Measurements from ENCODE around the gene METTL8.
"Not testable (repeated sequence)": the region's sequence is repeated elsewhere in the genome, so short reads cannot be mapped to it uniquely, and the experiment has no call there.

The METTL8 gene

DNA sequence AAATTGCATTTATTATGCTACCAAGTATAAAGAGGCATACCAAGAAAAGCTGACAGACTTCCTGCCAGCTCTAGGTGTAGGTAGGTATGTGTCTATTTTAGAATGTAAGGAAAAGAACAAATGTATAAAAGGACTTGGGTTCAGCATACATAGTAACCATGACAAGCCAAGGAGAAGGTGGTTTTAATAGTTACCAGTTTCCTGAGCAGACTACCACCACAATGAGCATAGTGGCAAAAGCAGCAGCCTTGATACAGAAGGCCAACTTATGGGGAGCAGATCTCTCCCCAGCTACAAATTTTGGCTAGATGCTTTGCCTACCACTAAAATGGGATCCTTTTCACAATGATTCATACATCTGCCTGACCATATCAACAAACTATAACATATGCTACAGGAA is 34.5 kb downstream of the METTL8 start:
- no peak for DNase-seq (ENCODE audit: low spot score)

DNA sequence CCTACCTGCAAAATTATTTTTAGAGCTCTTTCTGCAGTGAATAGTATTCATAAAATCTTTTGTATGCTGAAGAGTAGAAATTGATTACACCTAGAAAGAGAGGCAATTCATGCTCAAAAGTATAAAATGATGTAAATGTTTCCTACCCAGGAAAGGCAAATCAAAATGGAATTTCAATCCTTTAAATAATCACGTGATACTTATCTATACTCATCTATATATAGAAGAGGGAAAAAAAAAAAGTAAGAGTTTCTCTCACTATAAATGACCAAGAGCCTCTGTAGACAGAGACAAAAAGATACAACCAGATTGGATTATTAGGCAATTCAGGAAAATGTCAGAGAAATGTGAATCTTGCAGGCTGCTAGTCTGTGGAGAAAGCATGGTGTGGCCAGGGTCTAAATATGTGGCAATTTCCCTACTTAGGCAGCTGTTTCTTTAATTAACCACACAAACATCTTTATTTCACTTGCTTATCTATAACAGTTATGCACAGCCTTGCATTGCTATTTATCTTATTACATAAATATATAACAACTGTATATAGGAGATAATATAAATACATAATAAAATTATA is 39.5 kb downstream of the METTL8 start:
- DNase-seq (ENCODE audit: low spot score) = no peak

DNA sequence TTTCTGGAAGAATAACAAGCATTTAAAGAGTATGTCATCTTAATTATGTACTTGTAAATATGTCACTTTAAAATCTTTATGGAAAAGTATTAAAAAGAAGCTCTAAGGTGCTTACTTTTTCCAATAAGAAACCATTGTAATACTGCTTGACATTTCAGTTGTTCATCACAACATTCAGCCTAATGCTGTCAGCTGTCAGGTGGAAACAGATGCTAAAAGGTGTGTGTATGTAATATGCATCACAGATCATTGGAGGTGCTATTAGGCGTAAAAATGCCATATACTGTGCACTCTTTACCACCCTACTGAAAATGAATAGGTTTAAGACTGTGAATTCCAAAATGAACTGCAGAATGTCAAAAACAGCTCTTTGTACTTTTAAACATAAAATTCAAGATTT is 40.3 kb downstream of the METTL8 start:
- no peak for DNase-seq (ENCODE audit: low spot score)

DNA sequence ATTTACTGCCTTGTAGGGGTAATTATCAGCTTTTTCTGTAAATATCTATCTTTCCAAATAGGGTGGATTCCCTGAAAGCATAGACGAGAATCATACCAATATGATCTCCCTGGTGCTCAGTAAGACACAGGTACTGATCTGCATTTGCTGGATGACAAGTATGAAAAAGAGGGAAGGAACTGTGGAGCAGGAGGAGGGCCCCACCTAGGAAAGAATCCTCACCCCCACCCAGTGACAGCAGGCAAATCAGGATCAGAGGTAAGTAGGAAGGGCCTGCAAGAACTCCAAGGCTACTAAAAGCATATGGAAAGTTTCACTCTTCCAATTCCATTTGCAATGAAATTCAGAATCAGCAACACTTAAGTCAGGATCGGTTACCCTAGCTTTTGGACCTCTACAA is 42.3 kb downstream of the METTL8 start:
- no peak for DNase-seq (ENCODE audit: low spot score)

DNA sequence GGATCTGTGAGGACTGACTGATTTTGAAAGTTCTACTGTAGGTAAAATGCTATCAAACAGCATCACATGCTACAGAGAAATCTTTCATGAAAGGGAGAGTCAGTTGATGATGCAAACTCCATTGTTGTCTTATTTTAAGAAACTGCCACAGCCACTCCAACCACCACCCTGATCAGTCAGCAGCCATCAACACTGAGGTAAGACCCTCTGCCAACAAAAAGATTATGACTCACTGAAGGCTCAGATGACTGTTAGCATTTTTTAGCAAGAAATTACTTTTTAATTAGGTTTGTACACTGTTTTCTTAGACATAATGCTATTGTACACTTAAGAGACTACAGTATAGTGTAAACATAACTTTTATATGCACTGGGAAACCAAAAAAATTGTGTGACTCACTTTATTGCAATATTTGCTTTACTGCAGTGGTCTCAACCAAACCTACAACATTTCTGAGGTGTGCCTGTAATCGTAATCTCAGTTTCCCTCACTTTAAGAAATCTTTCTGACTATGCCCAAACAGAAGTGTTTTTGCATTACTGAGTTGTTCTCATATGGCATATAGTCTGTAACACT is 42.8 kb downstream of the METTL8 start:
- no peak for DNase-seq (ENCODE audit: low spot score)

DNA sequence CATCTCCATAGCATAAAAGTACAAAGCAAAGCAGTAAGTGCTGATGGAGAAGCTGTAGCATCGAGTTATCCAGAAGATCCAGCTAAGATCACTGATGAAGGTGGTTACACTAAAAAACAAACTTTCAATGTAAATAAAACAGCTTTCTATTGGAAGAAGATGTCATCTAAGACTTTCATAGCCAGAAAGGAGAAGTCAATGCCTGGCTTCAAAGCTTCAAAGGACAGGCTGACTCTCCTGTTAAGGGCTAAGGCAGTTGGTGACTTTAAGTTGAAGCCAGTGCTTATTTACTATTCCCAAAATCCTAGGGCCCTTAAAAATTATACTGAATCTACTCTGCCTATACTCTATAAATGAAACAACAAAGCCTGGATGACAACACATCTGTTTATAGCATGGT is 44.0 kb downstream of the METTL8 start:
- DNase-seq (ENCODE audit: low spot score) = no peak

DNA sequence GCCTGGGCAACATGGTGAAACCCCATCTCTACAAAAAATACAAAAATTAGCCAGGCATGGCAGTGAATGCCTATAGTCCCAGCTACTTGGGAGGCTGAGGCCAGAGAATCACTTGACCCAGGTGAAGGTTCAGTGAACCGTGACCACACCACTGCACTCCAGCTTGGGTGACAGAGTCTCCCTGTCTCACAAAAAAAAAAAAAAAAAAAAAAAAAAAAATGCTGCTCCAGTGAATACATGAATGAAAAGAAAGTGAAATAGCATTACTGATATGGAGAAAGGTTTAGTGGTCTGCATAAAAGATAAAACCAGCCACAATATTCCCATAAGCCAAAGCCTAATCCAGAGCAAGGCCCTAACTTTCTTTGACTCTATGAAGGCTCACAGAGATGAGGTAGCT is 44.5 kb downstream of the METTL8 start:
- no peak for DNase-seq (ENCODE audit: low spot score)

DNA sequence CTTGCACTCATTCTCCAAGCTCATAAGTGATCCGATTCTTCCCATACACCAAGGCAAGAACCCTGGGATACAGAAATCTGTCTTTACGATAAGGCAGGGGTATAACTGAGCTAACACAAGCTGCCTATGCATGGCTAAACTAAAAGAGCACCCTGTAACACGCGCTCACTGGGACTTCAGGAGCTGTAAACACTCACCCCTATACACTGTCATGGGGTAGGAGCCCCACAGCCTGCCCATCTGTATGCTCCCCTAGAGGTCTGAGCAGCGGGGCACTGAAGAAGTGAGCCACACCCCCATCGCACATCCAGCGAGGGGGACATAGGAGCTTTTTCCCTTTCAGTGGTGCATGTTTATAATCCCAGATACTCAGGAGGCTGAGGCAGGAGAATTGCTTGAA is 46.7 kb downstream of the METTL8 start:
- DNase-seq (ENCODE audit: low spot score) = no peak

DNA sequence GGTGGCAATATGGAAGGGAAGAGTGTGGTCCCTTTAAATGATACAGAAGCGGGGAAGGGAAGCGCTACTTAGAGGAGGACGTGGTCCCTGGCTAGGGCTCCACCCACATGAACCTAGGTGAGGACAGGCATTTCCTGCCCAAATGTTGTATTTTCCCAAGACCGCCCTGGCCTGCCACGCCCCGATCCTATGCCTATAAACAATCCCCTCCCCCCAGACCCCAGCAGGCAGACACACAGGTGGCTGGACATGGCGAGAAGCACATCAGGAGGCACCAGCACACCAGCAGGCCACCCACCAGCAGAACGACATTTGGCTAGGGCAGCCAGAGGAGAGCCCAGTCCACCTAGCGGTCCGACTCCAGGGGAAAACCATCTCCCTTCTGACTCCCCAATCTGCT is 47.2 kb downstream of the METTL8 start:
- no peak for DNase-seq (ENCODE audit: low spot score)

DNA sequence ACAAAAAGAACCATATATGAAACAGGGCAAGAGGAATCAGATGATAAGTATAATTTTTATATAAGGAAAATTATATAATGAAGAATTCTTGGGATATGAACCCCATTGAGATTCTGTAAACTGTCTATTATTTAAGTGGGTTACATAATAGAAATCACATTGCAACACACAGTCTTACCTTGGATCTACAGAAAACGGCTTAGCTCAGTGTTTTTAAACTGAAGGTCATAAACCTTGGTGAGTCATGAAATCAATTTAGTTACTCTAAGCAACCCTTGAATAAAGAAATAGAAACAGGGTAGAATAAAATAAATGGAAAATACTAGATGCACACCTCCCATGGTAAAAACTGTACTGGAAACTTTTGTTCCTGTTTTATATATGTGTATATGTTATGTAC is 50.7 kb downstream of the METTL8 start:
- DNase-seq (ENCODE audit: low spot score) = no peak

DNA sequence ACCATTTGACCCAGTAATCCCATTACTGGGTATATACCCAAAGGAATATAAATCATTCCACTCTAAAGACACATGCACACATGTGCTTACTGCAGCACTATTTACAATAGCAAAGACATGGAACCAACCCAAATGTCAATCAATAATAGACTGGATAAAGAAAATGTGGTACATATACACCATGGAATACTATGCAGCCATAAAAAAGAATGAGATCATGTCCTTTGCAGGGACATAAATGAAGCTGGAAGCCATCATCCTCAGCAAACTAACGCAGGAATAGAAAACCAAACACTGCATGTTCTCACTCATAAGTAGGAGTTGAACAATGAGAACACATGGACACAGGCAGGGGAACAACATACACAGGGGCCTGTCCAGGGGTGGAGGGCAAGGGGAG is 51.6 kb downstream of the METTL8 start:
- not testable (repeated sequence) for DNase-seq (ENCODE audit: low spot score)

DNA sequence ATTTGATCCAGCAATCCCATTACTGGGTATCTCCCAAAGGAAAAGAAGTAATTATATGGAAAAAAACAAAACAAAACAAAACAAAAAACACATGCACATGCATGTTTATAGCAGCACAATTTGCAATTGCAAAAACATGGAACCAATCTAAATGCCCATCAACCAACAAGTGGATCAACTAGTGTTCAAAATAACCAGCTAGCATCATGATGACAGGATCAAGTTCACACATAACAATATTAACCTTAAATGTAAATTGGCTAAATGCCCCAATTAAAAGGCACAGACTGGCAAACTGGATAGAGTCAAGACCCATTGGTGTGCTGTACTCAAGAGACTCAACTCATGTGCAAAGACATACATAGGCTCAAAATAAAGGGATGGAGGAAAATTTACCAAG is 55.9 kb downstream of the METTL8 start:
- DNase-seq (ENCODE audit: low spot score) = not testable (repeated sequence)

DNA sequence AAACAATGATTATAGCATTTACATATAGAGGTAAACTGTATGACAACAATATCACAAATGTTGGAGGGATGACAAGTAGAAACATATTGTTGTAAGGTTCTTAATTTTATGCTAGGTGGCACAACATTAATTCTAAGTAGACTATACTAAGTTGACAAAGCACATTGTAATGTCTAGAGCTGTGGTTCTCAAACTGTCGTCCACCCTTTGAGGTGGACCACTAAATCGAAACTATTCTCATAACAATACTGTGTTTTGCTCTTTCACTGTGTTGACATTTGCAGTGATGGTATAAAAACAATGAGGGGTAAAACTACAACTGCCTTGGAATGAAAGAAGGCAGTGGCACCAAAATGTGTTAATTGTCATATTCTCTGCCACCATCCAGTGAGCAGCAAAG is 66.1 kb downstream of the METTL8 start:
- DNase-seq (ENCODE audit: low spot score) = no peak

DNA sequence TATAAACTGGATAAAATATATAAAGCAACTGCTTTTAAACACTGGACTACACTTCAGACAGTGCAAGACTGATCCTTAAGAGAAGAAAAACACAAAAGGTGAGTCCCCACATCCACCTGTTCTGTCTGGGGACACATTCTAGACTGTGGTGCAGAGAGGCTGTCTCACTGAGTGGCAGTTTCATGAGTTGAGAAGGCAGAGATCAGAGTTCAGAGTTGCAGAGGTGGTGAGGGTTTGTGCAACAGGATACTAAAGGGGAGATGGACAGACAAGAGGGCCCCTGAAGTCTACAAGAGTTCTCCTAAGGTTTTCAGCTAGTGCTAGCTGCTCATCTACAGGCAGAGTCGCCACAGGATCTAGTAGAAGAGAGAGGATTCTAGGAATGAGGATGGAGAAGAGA is 68.0 kb downstream of the METTL8 start:
- no peak for DNase-seq (ENCODE audit: low spot score)

DNA sequence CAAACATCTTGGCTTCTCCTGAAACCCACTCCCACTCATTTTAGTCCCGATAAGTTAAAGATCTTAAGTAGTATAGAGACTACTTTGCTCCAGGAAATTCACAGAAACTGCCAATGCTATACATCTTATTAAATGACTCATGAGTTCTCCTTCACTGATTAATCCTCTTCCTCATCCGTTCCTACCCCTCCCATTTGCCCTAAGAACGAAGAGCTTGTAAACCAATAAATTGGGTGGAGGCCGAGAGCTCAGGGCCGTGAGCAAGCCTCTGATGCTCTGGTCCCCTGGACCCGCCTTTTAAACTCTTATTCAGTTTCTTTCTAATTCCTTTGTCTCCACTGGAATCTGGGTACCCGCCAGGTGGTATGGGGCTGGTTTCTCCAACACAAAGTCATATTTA is 68.6 kb downstream of the METTL8 start:
- DNase-seq (ENCODE audit: low spot score) = no peak

DNA sequence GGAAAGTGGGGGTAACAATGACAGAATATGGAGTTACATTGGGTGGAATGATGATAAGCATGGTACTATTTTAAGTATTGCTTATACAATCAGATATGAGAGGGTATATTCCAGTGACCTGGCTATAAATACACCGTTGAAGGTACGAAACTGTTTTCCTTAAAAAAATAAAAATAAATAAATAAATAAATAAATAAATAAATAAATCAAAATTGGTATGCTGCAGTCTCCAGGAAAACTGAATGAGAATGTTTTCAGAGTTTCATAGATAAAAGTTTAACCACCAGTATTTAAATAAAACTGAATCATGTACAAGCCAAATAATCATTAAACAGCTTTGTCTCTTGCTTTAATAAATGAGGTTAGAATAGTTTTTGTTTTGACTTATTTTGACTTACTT is 71.4 kb downstream of the METTL8 start:
- no peak for DNase-seq (ENCODE audit: low spot score)

DNA sequence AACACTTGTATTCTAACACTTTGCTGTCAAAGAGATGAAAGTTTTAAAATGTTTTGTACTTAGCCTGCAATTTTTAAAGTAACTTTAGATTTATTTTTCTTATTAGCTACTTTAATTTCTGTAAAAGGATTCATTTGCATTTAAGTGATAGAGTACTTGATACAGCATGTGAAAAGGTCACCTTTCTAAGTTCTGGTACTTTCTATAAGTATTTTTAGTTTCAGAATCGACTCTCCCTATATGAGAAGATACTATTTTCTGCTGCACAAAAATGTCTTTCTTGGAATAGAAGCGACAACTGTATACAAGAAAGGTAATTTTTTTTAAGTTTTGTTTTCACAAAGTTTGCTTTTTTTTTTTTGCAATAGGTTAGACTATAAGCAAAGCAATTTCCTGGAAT is 72.9 kb downstream of the METTL8 start:
- DNase-seq (ENCODE audit: low spot score) = no peak

DNA sequence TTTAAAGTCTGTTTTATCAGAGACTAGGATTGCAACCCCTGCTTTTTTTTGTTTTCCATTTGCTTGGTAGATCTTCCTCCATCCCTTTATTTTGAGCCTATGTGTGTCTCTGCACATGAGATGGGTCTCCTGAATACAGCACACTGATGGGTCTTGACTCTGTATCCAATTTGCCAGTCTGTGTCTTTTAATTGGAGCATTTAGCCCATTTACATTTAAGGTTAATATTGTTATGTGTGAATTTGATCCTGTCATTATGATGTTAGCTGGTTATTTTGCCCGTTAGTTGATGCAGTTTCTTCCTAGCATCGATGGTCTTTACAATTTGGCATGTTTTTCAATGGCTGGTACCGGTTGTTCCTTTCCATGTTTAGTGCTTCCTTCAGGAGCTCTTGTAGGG is 80.0 kb downstream of the METTL8 start:
- not testable (repeated sequence) for DNase-seq (ENCODE audit: low spot score)

DNA sequence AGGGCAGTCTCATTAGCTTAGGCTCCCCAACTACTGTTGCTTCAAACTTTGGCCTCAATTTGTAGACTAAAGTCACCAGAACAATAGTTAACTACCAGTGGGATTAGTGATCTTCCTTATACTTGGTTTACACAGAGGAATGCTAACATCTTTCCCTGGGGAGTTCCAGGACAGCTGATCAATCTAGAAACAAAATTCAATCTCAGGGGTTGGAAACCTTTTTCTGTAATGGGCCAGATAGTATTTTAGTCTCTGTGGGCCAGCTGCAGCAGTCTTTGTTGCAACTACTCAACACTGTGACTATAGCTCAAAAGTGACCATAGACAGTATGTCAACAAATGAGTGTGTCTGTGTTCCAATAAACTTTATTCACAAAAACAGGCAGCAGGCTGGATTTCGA is 85.7 kb downstream of the METTL8 start:
- no peak for DNase-seq (ENCODE audit: low spot score)

DNA sequence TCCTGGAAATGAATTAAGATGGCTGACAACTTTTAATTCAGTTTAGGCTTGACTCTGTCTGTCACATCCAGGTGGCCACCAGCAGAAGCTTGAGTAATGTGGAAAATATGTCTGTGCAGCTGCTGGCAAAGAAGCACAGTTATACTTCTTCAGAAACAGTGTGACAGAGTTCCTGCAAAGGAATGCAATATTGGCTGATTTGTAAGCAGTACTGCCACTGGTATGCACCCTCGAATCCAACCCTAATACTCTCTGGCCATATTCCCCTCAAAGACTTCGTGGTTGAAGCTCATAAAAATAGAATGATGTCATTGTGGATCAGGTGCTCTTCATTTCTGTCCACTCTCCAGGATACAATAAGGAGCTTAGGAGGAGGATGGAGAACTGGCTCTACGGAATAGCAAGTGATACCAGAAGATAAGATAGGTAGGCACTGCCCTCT is 86.2 kb downstream of the METTL8 start:
- DNase-seq (ENCODE audit: low spot score) = no peak

DNA sequence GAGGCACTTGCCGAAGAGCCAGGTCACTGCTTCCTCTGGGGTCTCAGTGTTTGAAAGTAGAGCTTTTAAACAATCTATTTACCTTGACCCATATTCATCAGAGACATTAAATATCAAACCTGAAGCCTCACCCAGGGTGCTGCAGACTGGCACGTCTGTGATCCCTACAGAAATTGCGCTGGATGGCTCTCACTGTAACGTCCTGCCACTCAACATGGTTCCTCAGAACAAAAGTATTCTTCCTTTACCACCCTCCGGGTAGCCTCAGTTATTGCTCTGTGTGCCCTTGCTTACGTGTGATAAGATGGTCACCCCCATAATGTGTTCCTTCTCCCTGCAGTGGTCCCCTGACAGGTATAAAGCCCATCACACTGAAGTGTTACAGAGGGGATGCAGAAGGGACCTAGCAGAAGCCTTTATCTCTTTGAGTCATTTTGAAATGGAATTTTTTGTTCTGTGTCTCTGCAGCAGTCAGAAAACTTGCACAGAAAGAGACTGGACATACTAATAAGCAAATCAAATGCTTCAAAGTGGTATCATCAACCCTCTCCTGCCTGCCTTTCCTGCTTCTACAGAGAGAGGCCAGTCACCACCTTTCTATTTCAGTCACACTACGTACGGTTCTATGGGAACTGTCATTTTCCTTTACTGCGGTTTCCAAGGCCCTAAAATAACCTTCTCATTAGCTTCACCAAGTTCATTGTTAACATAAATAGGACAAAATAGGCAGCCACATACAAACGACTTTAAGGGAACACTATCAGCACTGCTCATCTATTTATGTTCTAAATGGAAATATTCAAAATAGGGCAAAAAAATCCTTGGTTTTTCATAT is 86.8 kb downstream of the METTL8 start:
- DNase-seq (ENCODE audit: low spot score) = no peak

DNA sequence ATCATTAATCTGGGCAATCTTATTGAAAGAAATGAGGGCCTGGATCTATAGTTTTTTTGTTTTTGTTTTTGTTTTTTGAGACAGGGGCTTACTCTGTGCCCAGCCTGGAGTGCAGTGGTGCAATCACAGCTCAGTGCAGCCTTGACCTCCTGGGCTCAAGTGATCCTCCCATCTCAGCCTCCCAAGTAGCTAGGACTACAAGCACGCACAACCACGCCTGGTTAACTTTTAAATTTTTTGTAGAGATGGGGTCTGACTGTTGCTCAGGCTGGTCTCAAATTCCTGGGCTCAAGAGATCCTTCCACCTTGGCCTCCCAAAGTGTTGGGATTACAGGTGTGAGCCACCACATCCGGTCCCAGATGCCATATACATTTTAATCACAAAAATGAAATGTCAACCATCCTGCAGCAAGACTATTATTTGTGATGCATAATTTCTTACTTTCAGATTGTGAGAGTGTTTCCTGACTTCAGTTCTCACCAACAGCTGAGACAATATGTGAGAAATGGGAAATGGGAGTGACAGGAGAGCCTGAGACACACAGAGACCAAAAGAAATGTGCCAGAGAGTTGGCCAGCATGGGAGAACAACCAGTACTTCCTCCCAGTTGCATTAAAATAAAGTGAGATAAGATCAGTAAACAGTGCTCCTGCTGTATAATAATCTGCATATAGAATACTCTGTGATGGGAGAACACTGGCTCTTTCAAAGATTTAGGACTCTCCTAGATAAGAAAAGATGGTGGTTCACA is 87.6 kb downstream of the METTL8 start:
- no peak for DNase-seq (ENCODE audit: low spot score)

DNA sequence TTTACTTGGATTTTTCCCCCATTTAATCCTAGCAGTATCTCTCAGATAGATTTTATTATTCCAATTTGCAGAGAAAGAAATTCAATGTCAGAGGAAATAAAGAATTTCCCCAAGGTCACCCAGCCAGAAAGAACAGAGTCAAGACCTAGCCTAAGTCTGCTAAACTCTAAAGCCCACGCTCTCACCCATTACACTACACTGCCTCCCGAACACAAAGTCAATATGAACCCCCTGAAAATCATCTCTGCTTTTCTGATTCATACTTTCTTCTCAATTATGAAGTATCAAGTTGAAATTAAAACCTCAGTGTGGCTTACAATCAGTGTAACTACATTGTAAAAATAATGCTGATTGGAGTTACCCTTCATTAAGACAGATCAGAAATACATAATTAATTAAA is 89.6 kb downstream of the METTL8 start:
- no peak for DNase-seq (ENCODE audit: low spot score)
